ENCODE data around the gene ZNF506. TPM values are rescaled to one million over a fixed set of nuclear protein-coding genes. Genes with fewer than 3 reads are reported as not detected.
"Not testable (repeated sequence)": the region's sequence is repeated elsewhere in the genome, so short reads cannot be mapped to it uniquely, and the experiment has no call there.

Gene ZNF506
- total RNA-seq, 1 donor from 2014 or later: 37.2 TPM

- DNase-seq (ENCODE audit: low spot score); ATAC-seq; intact Hi-C loops (cut with DNase I): not testable (repeated sequence)
These were observed 36.1 kb downstream of the ZNF506 start for GRCh38 chr19:19785476-19785875.

- ATAC-seq: no peak
- DNase-seq (ENCODE audit: low spot score): no peak
- intact Hi-C loops (cut with DNase I): no loop called here
These were observed 38.8 kb downstream of the ZNF506 start for GRCh38 chr19:19782783-19783182.

GRCh38 chr19:19781791-19782190 lies 39.8 kb downstream of the ZNF506 start:
- DNase-seq (ENCODE audit: low spot score); intact Hi-C loops (cut with DNase I); ATAC-seq: not testable (repeated sequence)

- ATAC-seq (no peak), DNase-seq (ENCODE audit: low spot score) (no peak)
- intact Hi-C loops (cut with DNase I): no loop called here
These were observed 42.9 kb downstream of the ZNF506 start for GRCh38 chr19:19778666-19779065.

- intact Hi-C loops (cut with DNase I): no loop called here
- DNase-seq (ENCODE audit: low spot score) (no peak), ATAC-seq (no peak)
These were observed 43.9 kb downstream of the ZNF506 start for GRCh38 chr19:19777692-19778091.

GRCh38 chr19:19776206-19777008 lies 45.1 kb downstream of the ZNF506 start:
- DNase-seq (ENCODE audit: low spot score) (peak; percentile 97), ATAC-seq (peak; percentile 100)
- intact Hi-C loops (cut with DNase I): no loop called here

- DNase-seq (ENCODE audit: low spot score): no peak
- intact Hi-C loops (cut with DNase I): no loop called here
- ATAC-seq: no peak
These were observed 45.7 kb downstream of the ZNF506 start for GRCh38 chr19:19775891-19776205.

GRCh38 chr19:19774354-19775033 lies 47.1 kb downstream of the ZNF506 start:
- intact Hi-C loops (cut with DNase I): no loop called here
- ATAC-seq (no peak), DNase-seq (ENCODE audit: low spot score) (no peak)

- DNase-seq (ENCODE audit: low spot score); intact Hi-C loops (cut with DNase I); ATAC-seq: not testable (repeated sequence)
These were observed 49.6 kb downstream of the ZNF506 start for GRCh38 chr19:19771963-19772362.

GRCh38 chr19:19769971-19770370 lies 51.6 kb downstream of the ZNF506 start:
- intact Hi-C loops (cut with DNase I); DNase-seq (ENCODE audit: low spot score); ATAC-seq: not testable (repeated sequence)

- intact Hi-C loops (cut with DNase I): no loop called here
- no peak for DNase-seq (ENCODE audit: low spot score)
- ATAC-seq: no peak
These were observed 63.4 kb downstream of the ZNF506 start for GRCh38 chr19:19758164-19758563.

- no peak for DNase-seq (ENCODE audit: low spot score)
- intact Hi-C loops (cut with DNase I): no loop called here
- ATAC-seq: no peak
These were observed 68.7 kb downstream of the ZNF506 start for GRCh38 chr19:19752760-19753403.

- intact Hi-C loops (cut with DNase I): no loop called here
- no peak for ATAC-seq
- no peak for DNase-seq (ENCODE audit: low spot score)
These were observed 69.7 kb downstream of the ZNF506 start for GRCh38 chr19:19751846-19752245.

- no peak for DNase-seq (ENCODE audit: low spot score)
- ATAC-seq: no peak
- intact Hi-C loops (cut with DNase I): no loop called here
These were observed 70.4 kb downstream of the ZNF506 start for GRCh38 chr19:19750842-19751790.

GRCh38 chr19:19749908-19750841 lies 71.4 kb downstream of the ZNF506 start:
- intact Hi-C loops (cut with DNase I): no loop called here
- ATAC-seq (no peak), DNase-seq (ENCODE audit: low spot score) (no peak)

GRCh38 chr19:19749117-19749907 lies 72.2 kb downstream of the ZNF506 start:
- ATAC-seq: no peak
- intact Hi-C loops (cut with DNase I): no loop called here
- DNase-seq (ENCODE audit: low spot score): no peak

GRCh38 chr19:19748249-19748938 lies 73.2 kb downstream of the ZNF506 start:
- intact Hi-C loops (cut with DNase I): no loop called here
- no peak for ATAC-seq
- no peak for DNase-seq (ENCODE audit: low spot score)

Data from sciatic nerve (tissue), 2 donors.